SJCRH30 (cell line): ENCODE data around the gene LINGO1. TPM values are rescaled to one million over a fixed set of nuclear protein-coding genes. Genes with fewer than 3 reads are reported as not detected.
A peak's percentile ranks its signal among the peaks of the same experiment; 100 is the strongest.

Experiments used
- DNase-seq, 2 experiments: peaks; one replicate each; pipeline ENCODE4 v3.0.0-alpha.2; 2015 to 2020
- H3K27ac ChIP-seq: fragments of 250-450 bp; sonication (Bioruptor Pico); 2 replicates; pipeline ENCODE4 v1.5.1; 2020; ENCODE audit warnings: mild to moderate bottlenecking, moderate library complexity
- H3K27me3 ChIP-seq: fragments of 250-450 bp; sonication (Bioruptor Pico); 2 replicates; pipeline ENCODE4 v1.5.1; 2020; ENCODE audit warnings: mild to moderate bottlenecking, moderate library complexity
- H3K36me3 ChIP-seq: fragments of 250-450 bp; sonication (Bioruptor Pico); 2 replicates; pipeline ENCODE4 v1.5.1; 2020; ENCODE audit warnings: mild to moderate bottlenecking, moderate library complexity
- H3K4me1 ChIP-seq: fragments of 250-450 bp; sonication (Bioruptor Pico); 2 replicates; pipeline ENCODE4 v1.5.1; 2020; ENCODE audit warnings: mild to moderate bottlenecking, moderate library complexity
- H3K4me3 ChIP-seq: fragments of 250-450 bp; sonication (Bioruptor Pico); 2 replicates; pipeline ENCODE4 v1.5.1; 2020; ENCODE audit warnings: mild to moderate bottlenecking, moderate library complexity
- H3K9me3 ChIP-seq: fragments of 250-450 bp; sonication (Bioruptor Pico); replicated peaks from 2 replicates; pipeline ENCODE4 v1.5.1; 2020; ENCODE audit warnings: mild to moderate bottlenecking, moderate library complexity
- total RNA-seq: library from RNA; depleted of rRNA; stranded (reverse); fragments of >200 nt; shearing (Covaris generic); gene quantifications from 2 replicates; pipeline ENCODE4 v1.2.3, GENCODE V29; 2014

The LINGO1 gene
- total RNA-seq, 1 experiment from 2014 or later: 0.26 TPM

GRCh38 chr15:77645602-77646001, 12.9 kb upstream of the LINGO1 start:
- no peak for DNase-seq
- Histone ChIP-seq H3K9me3 (no peaks in the 10 kb centered on the region), H3K4me3 (no peak overlapping the region), H3K36me3 (no peaks in the 10 kb centered on the region), H3K4me1 (no peaks in the 10 kb centered on the region), H3K27ac (no peak overlapping the region), H3K27me3 (peaks cover 12% of the 10 kb centered on the region; the same call in 1 of the 2 replicates)

- no peaks in the 10 kb centered on the region for H3K36me3 ChIP-seq
Measured at GRCh38 chr15:77644543-77645247, 12.0 kb upstream of the LINGO1 start.

GRCh38 chr15:77643764-77644163, 11.1 kb upstream of the LINGO1 start:
- Histone ChIP-seq H3K4me1 (no peaks in the 10 kb centered on the region), H3K27me3 (peaks cover 12% of the 10 kb centered on the region; the same call in 1 of the 2 replicates), H3K4me3 (no peak overlapping the region), H3K36me3 (no peaks in the 10 kb centered on the region), H3K9me3 (no peaks in the 10 kb centered on the region), H3K27ac (no peak overlapping the region)
- DNase-seq: no peak

More at GRCh38 chr15:77644543-77645247, 12.0 kb upstream of the LINGO1 start:
- H3K27ac ChIP-seq: no peak overlapping the region
- no peak for DNase-seq
- H3K4me1 ChIP-seq: no peaks in the 10 kb centered on the region
- no peaks in the 10 kb centered on the region for H3K9me3 ChIP-seq
- H3K4me3 ChIP-seq: no peak overlapping the region
- H3K27me3 ChIP-seq: peaks cover 12% of the 10 kb centered on the region; the same call in 1 of the 2 replicates

- H3K9me3 ChIP-seq: no peaks in the 10 kb centered on the region
- H3K27ac ChIP-seq: no peak overlapping the region
- H3K36me3 ChIP-seq: no peaks in the 10 kb centered on the region
- H3K27me3 ChIP-seq: peaks cover 12% of the 10 kb centered on the region; the same call in 1 of the 2 replicates
- H3K4me3 ChIP-seq: no peak overlapping the region
- no peak for DNase-seq
- no peaks in the 10 kb centered on the region for H3K4me1 ChIP-seq
Measured at GRCh38 chr15:77642793-77643430, 10.2 kb upstream of the LINGO1 start.

- Histone ChIP-seq H3K36me3 (no peaks in the 10 kb centered on the region), H3K4me1 (no peaks in the 10 kb centered on the region), H3K4me3 (no peak overlapping the region), H3K27ac (no peak overlapping the region), H3K27me3 (peaks cover 12% of the 10 kb centered on the region; the same call in 1 of the 2 replicates), H3K9me3 (no peaks in the 10 kb centered on the region)
- DNase-seq: no peak
Measured at GRCh38 chr15:77641999-77642398, 9.3 kb upstream of the LINGO1 start.

- Histone ChIP-seq H3K27me3 (peaks cover 12% of the 10 kb centered on the region; the same call in 1 of the 2 replicates), H3K9me3 (no peaks in the 10 kb centered on the region), H3K27ac (no peak overlapping the region)
Measured at GRCh38 chr15:77640615-77641014, 7.9 kb upstream of the LINGO1 start.

GRCh38 chr15:77639431-77639830, 6.7 kb upstream of the LINGO1 start:
- peaks cover 12% of the 10 kb centered on the region; the same call in 1 of the 2 replicates for H3K27me3 ChIP-seq
- DNase-seq: no peak
- no peaks in the 10 kb centered on the region for H3K4me1 ChIP-seq
- no peak overlapping the region for H3K27ac ChIP-seq
- H3K36me3 ChIP-seq: no peaks in the 10 kb centered on the region
- no peaks in the 10 kb centered on the region for H3K9me3 ChIP-seq
- H3K4me3 ChIP-seq: no peak overlapping the region

More at GRCh38 chr15:77640615-77641014, 7.9 kb upstream of the LINGO1 start:
- no peaks in the 10 kb centered on the region for H3K4me1 ChIP-seq
- H3K36me3 ChIP-seq: no peaks in the 10 kb centered on the region
- no peak for DNase-seq
- H3K4me3 ChIP-seq: no peak overlapping the region

GRCh38 chr15:77637851-77638692, 5.4 kb upstream of the LINGO1 start:
- Histone ChIP-seq H3K27ac (no peak overlapping the region), H3K27me3 (peaks cover 9% of the 10 kb centered on the region; the same call in 1 of the 2 replicates), H3K4me1 (0 out of 2 replicates have a peak, but pooled peaks cover 3% of the 10 kb centered on the region), H3K4me3 (no peak overlapping the region), H3K36me3 (no peaks in the 10 kb centered on the region), H3K9me3 (no peaks in the 10 kb centered on the region)
- no peak for DNase-seq

- DNase-seq: no peak
- Histone ChIP-seq H3K36me3 (no peaks in the 10 kb centered on the region), H3K27ac (no peak overlapping the region), H3K27me3 (no peaks in the 10 kb centered on the region; the same call in 1 of the 2 replicates), H3K9me3 (no peaks in the 10 kb centered on the region), H3K4me1 (0 out of 2 replicates have a peak, but pooled peaks cover 3% of the 10 kb centered on the region), H3K4me3 (no peak overlapping the region)
Measured at GRCh38 chr15:77636209-77636608, 3.5 kb upstream of the LINGO1 start.

GRCh38 chr15:77634266-77634962, 1.7 kb upstream of the LINGO1 start:
- H3K36me3 ChIP-seq: no peaks in the 10 kb centered on the region
- peaks cover 10% of the 10 kb centered on the region; the same call in 1 of the 2 replicates for H3K27me3 ChIP-seq
- H3K4me1 ChIP-seq: 0 out of 2 replicates have a peak, but pooled peaks cover 3% of the 10 kb centered on the region
- H3K9me3 ChIP-seq: no peaks in the 10 kb centered on the region
- DNase-seq: peak; percentile 38 to 44
- H3K4me3 ChIP-seq: no peak overlapping the region
- no peak overlapping the region for H3K27ac ChIP-seq

- no peak overlapping the region for H3K27ac ChIP-seq
- DNase-seq: no peak
- no peak overlapping the region for H3K4me3 ChIP-seq
- no peaks in the 10 kb centered on the region for H3K9me3 ChIP-seq
- H3K27me3 ChIP-seq: peaks cover 11% of the 10 kb centered on the region; the same call in 1 of the 2 replicates
- no peaks in the 10 kb centered on the region for H3K36me3 ChIP-seq
- 0 out of 2 replicates have a peak, but pooled peaks cover 3% of the 10 kb centered on the region for H3K4me1 ChIP-seq
Measured at GRCh38 chr15:77633913-77634265, 1.2 kb upstream of the LINGO1 start.

GRCh38 chr15:77633134-77633912, 611 bp upstream of the LINGO1 start:
- H3K4me3 ChIP-seq: no peak overlapping the region
- H3K9me3 ChIP-seq: no peaks in the 10 kb centered on the region
- 0 out of 2 replicates have a peak, but pooled peaks cover 3% of the 10 kb centered on the region for H3K4me1 ChIP-seq
- peak; percentile 73 to 84 for DNase-seq
- no peak overlapping the region for H3K27ac ChIP-seq
- H3K27me3 ChIP-seq: peaks cover 12% of the 10 kb centered on the region; the same call in 1 of the 2 replicates
- H3K36me3 ChIP-seq: no peaks in the 10 kb centered on the region

GRCh38 chr15:77631745-77632533, 773 bp downstream of the LINGO1 start:
- Histone ChIP-seq H3K9me3 (no peaks in the 10 kb centered on the region), H3K4me1 (0 out of 2 replicates have a peak, but pooled peaks cover 3% of the 10 kb centered on the region), H3K27ac (no peak overlapping the region), H3K27me3 (peaks cover 12% of the 10 kb centered on the region; the same call in 1 of the 2 replicates), H3K36me3 (no peaks in the 10 kb centered on the region), H3K4me3 (no peak overlapping the region)
- no peak for DNase-seq
